HG02642 (cell line): ENCODE data around the gene TP53TG5.

Source experiments
- ATAC-seq: cut with Tn5 transposase; IDR thresholded peaks from one replicate; pipeline ENCODE4 v1.9.1; 2021; ENCODE audit warnings: mild to moderate bottlenecking; ENCODE audit not compliant: unreplicated experiment, poor library complexity

Gene TP53TG5

GRCh38 chr20:45336530-45337366, 41.4 kb downstream of the TP53TG5 start:
- no peak for ATAC-seq

GRCh38 chr20:45330476-45330875, 47.6 kb downstream of the TP53TG5 start:
- ATAC-seq: no peak

GRCh38 chr20:45329497-45330319, 48.4 kb downstream of the TP53TG5 start:
- ATAC-seq: no peak

- ATAC-seq: no peak
Observed at GRCh38 chr20:45328451-45328850, 49.7 kb downstream of the TP53TG5 start.

- no peak for ATAC-seq
Observed at GRCh38 chr20:45325371-45325770, 52.8 kb downstream of the TP53TG5 start.

GRCh38 chr20:45323731-45324130, 54.4 kb downstream of the TP53TG5 start:
- no peak for ATAC-seq

GRCh38 chr20:45322952-45323383, 55.2 kb downstream of the TP53TG5 start:
- no peak for ATAC-seq
